ENCODE measurements around the gene CAPN8. TPM values are rescaled to one million over a fixed set of nuclear protein-coding genes. Genes with fewer than 3 reads are reported as not detected.

CAPN8 gene
- total RNA-seq, 1 donor from 2014 or later, result not detected

- DNase-seq (ENCODE audit: low spot score), result no peak
- Mint-ChIP-seq H3K27me3 (ENCODE audit: insufficient read depth) (no peaks in the 10 kb centered on the region), H3K9me3 (no peaks in the 10 kb centered on the region), H3K27ac (no peak overlapping the region), H3K4me3 (no peak overlapping the region), H3K36me3 (ENCODE audit: low read depth) (no peaks in the 10 kb centered on the region), H3K4me1 (ENCODE audit: low read depth) (no peaks in the 10 kb centered on the region)
- intact Hi-C loops (cut with micrococcal nuclease), result no loop called here
Observed at GRCh38 chr1:223492044-223492443, 173.5 kb downstream of the CAPN8 start.

Other genes with a start within 250 kb of the CAPN8 start
- gene CAPN2, start 46.8 kb upstream of the CAPN8 start, total RNA-seq, result 66.3 and 70.4 TPM in 2 replicates
- 40.4 and 47.2 TPM in 2 replicates for gene TP53BP2, start 180.2 kb upstream of the CAPN8 start, total RNA-seq